ENCODE data around the gene RAB4B. TPM values are rescaled to one million over a fixed set of nuclear protein-coding genes. Genes with fewer than 3 reads are reported as not detected.

Gene RAB4B
- total and polyA plus RNA-seq, 2 of the 13 experiments (the other 11 are each of a cell fraction or from before 2014, with no cell fraction given), result 3.3 to 5.4 TPM

DNA sequence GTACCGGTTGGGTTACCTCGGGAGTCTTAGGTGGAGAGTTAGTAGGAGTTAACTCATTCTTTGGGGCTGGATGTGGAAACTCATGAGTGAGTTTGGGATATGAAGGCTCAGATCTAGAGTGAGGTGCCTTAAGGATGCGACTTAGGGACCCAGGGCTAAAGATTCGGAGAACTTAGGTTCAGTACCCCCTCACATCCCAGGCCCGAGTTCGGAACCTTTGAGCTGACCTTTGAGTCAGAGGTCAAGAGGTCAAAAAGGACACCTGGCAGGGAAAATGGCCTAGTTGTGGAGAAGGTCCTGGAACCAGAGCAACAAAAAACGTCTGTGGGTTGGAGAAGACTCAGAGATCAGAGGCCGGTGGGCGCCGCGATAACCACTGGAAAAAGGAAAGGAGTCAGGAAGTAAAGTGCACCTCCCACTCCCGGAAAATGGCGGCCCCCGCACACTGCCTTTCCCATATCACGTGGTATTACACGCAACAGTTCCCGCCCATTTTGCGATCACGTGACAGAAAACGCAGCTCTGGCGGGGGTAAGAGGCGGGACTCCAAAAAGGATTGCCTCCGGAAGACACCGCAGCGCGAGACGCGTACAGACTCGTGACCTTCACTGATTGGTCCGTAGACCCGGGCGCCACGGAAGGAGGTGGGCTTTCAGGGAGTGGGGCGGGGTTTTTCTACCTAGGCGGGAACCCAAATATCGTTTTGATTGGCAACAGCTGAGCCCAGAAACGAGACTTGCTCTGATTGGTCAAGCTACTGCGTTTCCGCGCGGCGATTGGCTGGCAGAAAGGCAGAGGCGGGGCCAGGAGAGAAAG, 27.8 kb upstream of the RAB4B start, which contains the start of gene ACTMAP (continued):
- TF ChIP-seq ZNF431 (CRISPR knock-in tag; IDR thresholded peaks at IDR 0.05; ENCODE audit: borderline replicate concordance, low read depth), result peak; percentile 41; the same call in 1 of the 2 replicates
- TF ChIP-seq SRF (IDR thresholded peaks at IDR 0.05; ENCODE audit: low read depth, low read length), result peak; percentile 5; the same call in 1 of the 2 replicates
- TF ChIP-seq, protein P1, sequence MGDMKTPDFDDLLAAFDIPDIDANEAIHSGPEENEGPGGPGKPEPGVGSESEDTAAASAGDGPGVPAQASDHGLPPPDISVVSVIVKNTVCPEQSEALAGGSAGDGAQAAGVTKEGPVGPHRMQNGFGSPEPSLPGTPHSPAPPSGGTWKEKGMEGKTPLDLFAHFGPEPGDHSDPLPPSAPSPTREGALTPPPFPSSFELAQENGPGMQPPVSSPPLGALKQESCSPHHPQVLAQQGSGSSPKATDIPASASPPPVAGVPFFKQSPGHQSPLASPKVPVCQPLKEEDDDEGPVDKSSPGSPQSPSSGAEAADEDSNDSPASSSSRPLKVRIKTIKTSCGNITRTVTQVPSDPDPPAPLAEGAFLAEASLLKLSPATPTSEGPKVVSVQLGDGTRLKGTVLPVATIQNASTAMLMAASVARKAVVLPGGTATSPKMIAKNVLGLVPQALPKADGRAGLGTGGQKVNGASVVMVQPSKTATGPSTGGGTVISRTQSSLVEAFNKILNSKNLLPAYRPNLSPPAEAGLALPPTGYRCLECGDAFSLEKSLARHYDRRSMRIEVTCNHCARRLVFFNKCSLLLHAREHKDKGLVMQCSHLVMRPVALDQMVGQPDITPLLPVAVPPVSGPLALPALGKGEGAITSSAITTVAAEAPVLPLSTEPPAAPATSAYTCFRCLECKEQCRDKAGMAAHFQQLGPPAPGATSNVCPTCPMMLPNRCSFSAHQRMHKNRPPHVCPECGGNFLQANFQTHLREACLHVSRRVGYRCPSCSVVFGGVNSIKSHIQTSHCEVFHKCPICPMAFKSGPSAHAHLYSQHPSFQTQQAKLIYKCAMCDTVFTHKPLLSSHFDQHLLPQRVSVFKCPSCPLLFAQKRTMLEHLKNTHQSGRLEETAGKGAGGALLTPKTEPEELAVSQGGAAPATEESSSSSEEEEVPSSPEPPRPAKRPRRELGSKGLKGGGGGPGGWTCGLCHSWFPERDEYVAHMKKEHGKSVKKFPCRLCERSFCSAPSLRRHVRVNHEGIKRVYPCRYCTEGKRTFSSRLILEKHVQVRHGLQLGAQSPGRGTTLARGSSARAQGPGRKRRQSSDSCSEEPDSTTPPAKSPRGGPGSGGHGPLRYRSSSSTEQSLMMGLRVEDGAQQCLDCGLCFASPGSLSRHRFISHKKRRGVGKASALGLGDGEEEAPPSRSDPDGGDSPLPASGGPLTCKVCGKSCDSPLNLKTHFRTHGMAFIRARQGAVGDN (CRISPR knock-in tag; IDR thresholded peaks at IDR 0.05), result peak; percentile 70
- peak; percentile 93 for TF ChIP-seq SP2 (CRISPR knock-in tag; IDR thresholded peaks at IDR 0.05)
- TF ChIP-seq, protein P2, sequence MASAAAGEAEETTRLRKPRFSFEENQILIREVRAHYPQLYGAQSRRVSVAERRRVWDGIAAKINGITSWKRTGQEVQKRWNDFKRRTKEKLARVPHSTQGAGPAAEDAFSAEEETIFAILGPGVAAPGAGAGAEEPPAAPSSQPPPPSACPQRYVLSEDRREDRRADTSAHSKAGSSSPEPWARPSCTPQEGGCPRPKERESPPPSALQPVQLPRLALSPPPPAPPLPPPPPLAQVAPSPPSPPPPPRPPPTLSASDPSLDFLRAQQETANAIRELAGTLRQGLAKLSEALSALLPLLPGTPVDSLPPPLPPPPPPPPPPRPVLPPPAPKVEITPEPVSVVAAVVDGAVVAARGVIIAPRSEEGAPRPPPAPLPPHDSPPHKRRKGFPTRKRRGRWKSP (CRISPR knock-in tag; IDR thresholded peaks at IDR 0.05), result peak; percentile 37; the same call in 1 of the 2 replicates
- TF ChIP-seq ZBTB42 (CRISPR knock-in tag; IDR thresholded peaks at IDR 0.05), result 0 out of 2 replicates have a peak, but pooled peaks have one; percentile 61
- TF ChIP-seq, protein P3, sequence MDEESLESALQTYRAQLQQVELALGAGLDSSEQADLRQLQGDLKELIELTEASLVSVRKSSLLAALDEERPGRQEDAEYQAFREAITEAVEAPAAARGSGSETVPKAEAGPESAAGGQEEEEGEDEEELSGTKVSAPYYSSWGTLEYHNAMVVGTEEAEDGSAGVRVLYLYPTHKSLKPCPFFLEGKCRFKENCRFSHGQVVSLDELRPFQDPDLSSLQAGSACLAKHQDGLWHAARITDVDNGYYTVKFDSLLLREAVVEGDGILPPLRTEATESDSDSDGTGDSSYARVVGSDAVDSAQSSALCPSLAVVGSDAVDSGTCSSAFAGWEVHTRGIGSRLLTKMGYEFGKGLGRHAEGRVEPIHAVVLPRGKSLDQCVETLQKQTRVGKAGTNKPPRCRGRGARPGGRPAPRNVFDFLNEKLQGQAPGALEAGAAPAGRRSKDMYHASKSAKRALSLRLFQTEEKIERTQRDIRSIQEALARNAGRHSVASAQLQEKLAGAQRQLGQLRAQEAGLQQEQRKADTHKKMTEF (CRISPR knock-in tag; IDR thresholded peaks at IDR 0.05), result peak; percentile 19; the same call in 1 of the 2 replicates
